Measurements from ENCODE around the gene DDHD1.
"Not testable (repeated sequence)": the region's sequence is repeated elsewhere in the genome, so short reads cannot be mapped to it uniquely, and the experiment has no call there.

Gene DDHD1

GRCh38 chr14:53108292-53109104 is 44.6 kb downstream of the DDHD1 start:
- no peak for DNase-seq (ENCODE audit: low read depth, low spot score)

GRCh38 chr14:53106768-53107167 is 46.4 kb downstream of the DDHD1 start:
- no peak for DNase-seq (ENCODE audit: low read depth, low spot score)

- DNase-seq (ENCODE audit: low read depth, low spot score), result no peak
Measured at GRCh38 chr14:53103636-53104340, 49.3 kb downstream of the DDHD1 start.

- no peak for DNase-seq (ENCODE audit: low read depth, low spot score)
Measured at GRCh38 chr14:53093206-53093605, 59.9 kb downstream of the DDHD1 start.

- DNase-seq (ENCODE audit: low read depth, low spot score), result no peak
Measured at GRCh38 chr14:53090853-53091252, 62.3 kb downstream of the DDHD1 start.

GRCh38 chr14:53084954-53085353 is 68.2 kb downstream of the DDHD1 start:
- DNase-seq (ENCODE audit: low read depth, low spot score), result not testable (repeated sequence)

GRCh38 chr14:53064475-53064874 is 88.6 kb downstream of the DDHD1 start:
- DNase-seq (ENCODE audit: low read depth, low spot score), result no peak

- no peak for DNase-seq (ENCODE audit: low read depth, low spot score)
Measured at GRCh38 chr14:53062856-53063255, 90.3 kb downstream of the DDHD1 start.

- DNase-seq (ENCODE audit: low read depth, low spot score), result no peak
Measured at GRCh38 chr14:53060046-53060445, 93.1 kb downstream of the DDHD1 start.

- no peak for DNase-seq (ENCODE audit: low read depth, low spot score)
Measured at GRCh38 chr14:53055003-53055402, 98.1 kb downstream of the DDHD1 start.

- no peak for DNase-seq (ENCODE audit: low read depth, low spot score)
Measured at GRCh38 chr14:53054457-53054856, 98.7 kb downstream of the DDHD1 start.

GRCh38 chr14:53048631-53049030 is 104.5 kb downstream of the DDHD1 start:
- no peak for DNase-seq (ENCODE audit: low read depth, low spot score)

- DNase-seq (ENCODE audit: low read depth, low spot score), result no peak
Measured at GRCh38 chr14:53047307-53048069, 105.6 kb downstream of the DDHD1 start.

- DNase-seq (ENCODE audit: low read depth, low spot score), result no peak
Measured at GRCh38 chr14:53044486-53044885, 108.6 kb downstream of the DDHD1 start.

- DNase-seq (ENCODE audit: low read depth, low spot score), result no peak
Measured at GRCh38 chr14:53043027-53043581, 110.0 kb downstream of the DDHD1 start.

GRCh38 chr14:53042480-53042879 is 110.6 kb downstream of the DDHD1 start:
- no peak for DNase-seq (ENCODE audit: low read depth, low spot score)

GRCh38 chr14:53041067-53041466 is 112.1 kb downstream of the DDHD1 start:
- DNase-seq (ENCODE audit: low read depth, low spot score), result no peak

- no peak for DNase-seq (ENCODE audit: low read depth, low spot score)
Measured at GRCh38 chr14:53038629-53039028, 114.5 kb downstream of the DDHD1 start.

GRCh38 chr14:53037016-53037415 is 116.1 kb downstream of the DDHD1 start:
- DNase-seq (ENCODE audit: low read depth, low spot score), result no peak

- no peak for DNase-seq (ENCODE audit: low read depth, low spot score)
Measured at GRCh38 chr14:53035336-53036210, 117.5 kb downstream of the DDHD1 start.

- DNase-seq (ENCODE audit: low read depth, low spot score), result no peak
Measured at GRCh38 chr14:53034688-53035230, 118.4 kb downstream of the DDHD1 start.

Measured in ELF-1 (cell line).